GM19328 (cell line): ENCODE measurements around the gene VCL.
"Not testable (repeated sequence)": the region's sequence is repeated elsewhere in the genome, so short reads cannot be mapped to it uniquely, and the experiment has no call there.

Experiments used
- ATAC-seq: cut with Tn5 transposase; IDR thresholded peaks from one replicate; pipeline ENCODE4 v1.9.1; 2021; ENCODE audit warnings: mild to moderate bottlenecking, moderate library complexity; ENCODE audit not compliant: unreplicated experiment

Gene VCL

DNA sequence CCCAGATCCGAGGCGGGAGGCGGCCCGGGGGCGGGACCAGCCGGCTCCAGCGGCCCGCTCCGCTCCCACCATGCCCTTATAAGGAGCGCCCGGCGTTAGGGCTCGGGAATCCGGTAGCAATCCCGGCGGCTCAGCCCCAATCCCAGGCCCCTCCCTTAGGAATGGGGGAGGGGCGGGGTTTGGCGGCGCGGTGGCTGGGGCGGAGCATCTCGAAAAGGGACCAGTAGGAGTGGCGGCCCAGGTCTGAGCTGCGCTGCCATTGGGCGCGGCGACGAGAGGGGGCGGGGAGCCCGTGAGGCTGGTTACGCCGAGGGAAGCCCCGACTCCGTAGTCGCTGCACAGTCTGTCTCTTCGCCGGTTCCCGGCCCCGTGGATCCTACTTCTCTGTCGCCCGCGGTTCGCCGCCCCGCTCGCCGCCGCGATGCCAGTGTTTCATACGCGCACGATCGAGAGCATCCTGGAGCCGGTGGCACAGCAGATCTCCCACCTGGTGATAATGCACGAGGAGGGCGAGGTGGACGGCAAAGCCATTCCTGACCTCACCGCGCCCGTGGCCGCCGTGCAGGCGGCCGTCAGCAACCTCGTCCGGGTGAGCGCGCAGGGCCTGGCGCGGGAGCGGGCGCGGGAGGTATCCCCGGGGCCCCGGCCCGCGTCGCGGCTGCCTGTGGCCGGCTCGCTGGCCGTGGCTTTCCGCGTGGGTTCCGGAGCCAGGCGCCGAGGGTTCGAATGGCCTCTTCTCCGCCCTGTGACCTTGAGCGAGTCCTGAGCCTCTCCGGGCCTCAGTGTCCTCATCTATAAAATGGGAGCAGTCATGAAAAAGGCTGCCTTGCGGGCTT, at the start of gene VCL:
VCL (plus strand) TSS at position 330 of the 836 bp plus-strand sequence; CDS start at position 422, 92 bp downstream.
- ATAC-seq = peak; percentile 99

DNA sequence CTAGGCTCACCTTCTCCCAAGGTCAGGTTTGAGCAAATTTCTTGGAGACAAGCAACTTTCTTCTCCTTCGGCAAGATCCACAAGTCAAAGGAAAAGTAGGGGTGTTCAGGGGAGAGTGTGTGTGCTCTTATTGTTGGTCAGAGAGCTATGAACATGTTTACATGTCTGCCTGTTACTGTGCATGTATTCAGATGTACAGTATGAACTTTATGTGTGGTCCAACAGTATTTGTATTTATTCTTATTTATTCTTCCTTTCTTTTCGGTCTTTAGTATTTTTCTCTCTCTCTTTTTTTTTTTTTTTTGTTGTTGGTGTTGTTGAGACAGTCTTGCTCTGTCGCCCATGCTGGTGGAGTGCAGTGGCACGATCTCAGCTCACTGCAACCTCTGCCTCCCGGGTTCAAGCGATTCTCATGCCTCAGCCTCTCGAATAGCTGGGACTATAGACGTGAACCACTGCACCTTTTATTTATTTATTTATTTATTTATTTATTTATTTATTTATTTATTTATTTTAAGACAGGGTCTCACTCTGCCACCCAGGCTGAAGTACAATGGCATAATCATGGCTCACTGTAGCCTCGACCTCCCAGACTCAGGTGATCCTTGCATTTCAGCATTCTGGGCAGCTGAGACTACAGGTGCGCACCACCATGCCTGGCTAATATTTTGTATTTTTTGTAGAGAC, 48.8 kb upstream of the VCL start:
- ATAC-seq = no peak

DNA sequence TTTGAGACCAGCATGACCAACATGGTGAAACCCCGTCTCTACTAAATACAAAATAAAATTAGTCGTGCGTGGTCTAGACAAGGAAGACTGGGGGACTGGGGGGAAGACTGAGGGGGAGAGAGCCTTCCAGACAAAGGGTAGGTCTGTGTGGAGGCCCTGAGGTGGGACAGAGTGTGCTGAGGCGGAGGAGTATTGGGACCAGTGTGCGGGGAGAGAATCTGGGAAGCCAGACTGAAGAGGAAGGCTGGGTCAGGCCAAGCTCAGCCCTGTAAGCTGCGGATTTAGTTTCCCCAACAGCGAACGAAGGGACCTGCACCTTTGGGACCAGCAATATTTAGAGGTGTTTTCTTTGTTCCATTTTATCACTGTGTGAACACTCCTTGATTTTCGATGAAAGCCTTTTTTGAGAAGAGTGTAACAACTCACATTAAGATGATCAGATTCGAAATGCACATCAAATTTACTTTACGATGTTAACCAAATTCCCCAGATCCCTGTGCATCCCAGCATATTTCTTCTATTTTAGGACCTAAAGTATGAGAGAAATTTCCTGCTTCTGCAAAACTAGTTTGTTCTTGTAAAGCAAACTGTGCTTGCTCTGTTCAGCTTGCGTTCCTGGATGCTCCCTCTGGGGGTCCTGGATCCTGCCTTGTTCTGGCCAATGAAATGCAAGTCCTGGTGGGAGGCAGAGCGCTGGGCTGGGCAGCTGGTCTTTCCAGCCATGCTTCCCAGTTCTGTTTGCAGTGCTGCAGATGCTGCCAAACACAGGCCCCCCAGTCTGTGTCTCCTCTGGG, 47.6 kb upstream of the VCL start:
- ATAC-seq = no peak

DNA sequence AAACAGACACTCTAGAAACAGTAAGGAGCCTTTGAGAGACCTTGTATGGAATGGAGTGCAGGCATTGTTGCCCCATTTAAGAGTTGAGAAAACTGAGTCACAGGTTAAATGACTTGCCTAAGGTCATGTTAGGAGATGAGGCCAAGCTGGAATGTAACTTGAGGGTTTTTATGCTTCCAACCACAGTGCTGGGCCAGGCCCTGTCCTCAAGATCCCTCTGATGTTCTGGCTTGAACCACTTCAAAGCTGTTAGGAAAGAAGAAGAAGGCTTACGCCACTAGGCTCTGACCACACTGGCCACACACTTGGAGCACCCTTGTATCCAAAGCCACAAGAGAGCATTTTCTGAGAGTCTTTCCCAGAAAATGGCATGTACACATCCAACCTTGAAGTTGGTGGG, 44.3 kb upstream of the VCL start:
- no peak for ATAC-seq

DNA sequence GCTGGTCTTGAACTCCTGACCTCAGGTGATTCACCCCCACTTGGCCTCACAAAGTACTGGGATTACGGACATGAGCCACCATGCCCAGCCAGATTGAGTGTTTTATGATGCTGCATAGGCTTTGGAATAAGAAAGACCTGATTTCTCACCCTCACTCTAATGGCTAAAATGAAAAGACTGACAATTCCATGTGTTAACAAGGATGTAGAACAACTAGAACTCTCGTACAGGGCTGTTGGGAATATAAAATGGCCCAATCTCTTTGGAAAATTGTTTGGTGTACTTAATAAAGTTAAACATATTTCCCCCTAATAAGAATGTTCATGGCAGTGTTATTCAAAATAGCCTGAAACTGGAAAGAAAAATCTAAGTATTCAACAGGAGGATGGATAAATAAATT, 43.2 kb upstream of the VCL start:
- no peak for ATAC-seq

DNA sequence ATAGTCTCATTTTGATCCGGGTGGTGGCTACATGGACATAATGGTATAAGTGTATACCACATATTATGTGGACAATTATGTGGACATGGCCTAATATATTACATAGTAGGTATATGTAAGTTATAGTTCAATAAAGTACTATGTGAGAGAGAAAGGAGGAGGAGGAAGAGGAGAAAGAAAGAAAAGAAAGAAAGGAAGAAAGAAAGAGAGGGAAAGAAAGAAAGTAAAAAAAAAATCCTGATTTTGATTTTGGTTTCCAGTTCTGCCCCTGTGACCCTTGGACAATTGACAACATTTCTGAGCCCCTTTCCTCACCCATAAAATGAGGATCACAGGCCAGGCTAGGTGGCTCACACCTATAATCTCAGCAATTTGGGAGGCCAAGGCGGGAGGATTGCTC, 42.2 kb upstream of the VCL start:
- no peak for ATAC-seq

DNA sequence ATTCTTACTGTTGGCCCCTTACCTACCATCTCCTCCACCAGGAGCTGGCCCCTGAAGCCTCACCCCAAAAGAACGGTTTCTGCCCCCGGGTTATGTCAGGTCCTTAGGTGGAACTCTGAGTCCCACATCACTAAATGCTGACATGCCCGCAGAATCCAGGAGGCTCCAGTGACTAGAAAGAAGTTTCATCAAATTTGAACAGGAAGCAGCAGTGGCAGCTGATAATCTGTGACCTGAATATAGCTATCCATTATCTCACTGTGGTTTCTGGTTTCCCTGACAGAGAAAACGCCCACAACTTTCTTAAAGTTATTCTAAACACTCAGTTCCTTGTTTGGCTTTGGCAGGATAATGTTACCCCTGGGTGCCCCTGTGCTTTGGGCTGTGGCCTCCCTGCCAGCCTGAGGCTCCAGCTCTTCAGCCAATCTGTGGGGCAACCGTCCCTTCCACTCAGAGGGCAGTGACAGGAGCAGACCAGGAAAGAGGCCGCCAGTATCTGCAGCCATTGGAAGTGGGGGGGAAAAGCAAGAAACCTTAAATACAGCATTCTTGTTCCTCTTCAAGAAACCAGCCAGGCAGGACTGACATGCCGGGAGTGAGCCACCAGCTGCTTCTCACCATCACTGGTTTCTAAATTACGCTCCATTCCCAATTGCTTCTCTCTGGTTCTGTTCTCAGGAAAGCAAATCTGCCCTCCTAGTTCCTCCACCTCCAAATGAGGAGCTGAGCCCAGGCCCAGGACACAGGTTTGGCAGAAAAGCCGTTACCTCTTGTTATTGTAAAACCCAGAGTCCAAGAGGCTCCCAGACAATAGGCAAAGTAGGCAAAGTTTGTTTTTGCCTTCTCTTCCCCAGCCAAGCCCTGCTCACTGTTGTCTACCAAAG, 41.2 kb upstream of the VCL start:
- ATAC-seq = peak; percentile 50

DNA sequence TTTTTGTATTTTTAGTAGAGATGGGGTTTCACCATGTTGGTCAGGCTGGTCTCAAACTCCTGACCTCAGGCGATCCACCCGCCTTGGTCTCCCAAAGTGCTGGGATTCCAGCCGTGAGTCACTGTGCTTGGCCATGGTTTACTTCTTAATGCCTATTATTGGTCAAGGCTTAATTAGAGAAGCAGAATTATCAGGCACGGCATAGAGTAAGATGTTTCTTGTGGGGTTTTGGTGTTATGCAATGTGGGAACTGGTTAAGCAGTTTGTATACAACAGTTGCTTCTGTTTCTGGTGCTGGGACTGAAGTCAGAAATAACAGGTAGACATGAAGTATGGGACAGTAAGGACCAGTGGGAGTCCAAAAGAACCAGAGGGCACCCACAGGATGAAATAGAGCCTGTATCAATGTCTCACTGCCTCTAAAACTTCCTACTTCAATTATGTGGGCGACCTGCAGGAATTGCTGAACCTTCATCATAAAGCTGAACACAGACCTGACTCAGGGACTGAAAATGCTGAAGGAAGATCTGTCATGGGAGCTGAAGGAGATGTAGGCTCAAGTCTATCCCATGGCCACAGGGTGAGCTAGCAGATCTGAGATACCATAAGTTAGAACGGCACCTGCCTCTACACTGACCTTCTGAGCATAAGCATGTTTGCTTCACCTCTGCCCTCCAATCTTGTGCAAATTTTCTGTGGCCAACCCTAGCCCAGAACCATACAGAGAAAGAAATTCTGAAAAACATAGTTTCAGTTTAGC, 38.3 kb upstream of the VCL start:
- ATAC-seq = no peak

DNA sequence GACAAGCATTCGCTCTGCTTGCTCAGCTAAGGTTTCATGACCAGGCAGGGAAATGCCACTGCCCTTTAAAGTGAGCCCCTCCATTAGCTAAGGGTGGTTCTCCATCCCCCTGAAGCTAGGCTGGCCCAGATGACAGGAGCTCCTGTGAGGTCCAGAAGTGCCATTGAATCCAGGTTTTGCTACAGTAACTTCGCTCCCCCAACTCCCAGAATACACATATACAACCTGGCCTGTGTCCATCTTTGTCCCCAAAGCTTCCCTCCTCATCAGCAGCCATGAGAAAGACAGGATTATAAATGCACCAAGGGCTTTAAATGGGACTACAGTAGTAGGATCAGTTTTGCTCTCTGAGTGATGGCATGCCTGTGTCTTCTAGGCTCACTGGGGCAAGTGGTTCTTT, 35.5 kb upstream of the VCL start:
- no peak for ATAC-seq

DNA sequence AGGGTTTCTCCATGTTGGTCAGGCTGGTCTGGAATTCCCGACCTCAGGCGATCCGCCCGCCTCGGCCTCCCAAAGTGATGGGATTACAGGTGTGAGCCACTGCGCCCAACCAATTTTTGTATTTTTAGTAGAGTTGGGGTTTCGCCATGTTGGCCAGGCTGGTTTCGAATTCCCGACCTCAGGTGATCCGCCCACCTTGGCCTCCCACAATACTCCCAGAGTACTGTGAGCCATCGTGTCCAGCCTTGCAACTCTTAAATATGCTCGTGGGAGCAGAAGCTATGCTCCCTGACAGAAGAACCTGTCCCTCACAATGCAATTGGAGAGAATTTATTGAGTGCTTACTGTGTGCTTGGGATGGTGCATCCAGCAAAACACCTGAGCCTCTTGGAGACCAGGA, 34.4 kb upstream of the VCL start:
- not testable (repeated sequence) for ATAC-seq

DNA sequence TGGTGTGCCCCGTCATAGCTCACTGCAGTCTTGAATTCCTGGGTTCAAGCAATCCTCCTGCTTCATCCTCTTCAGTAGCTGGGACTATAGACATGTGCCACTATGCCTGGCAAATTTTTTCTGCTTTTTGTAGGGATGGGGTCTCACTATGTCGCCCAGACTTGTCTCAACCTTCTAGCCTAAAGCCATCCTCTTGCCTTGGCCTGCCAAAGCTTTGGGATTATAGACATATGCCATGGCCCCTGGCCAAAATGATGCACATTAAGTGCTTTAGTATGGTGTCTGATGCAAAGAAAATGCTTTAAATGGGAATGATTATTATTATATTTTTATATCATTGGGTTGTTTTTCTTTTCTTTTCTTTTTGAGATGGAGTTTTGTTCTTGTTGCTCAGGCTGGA, 33.2 kb upstream of the VCL start:
- no peak for ATAC-seq

DNA sequence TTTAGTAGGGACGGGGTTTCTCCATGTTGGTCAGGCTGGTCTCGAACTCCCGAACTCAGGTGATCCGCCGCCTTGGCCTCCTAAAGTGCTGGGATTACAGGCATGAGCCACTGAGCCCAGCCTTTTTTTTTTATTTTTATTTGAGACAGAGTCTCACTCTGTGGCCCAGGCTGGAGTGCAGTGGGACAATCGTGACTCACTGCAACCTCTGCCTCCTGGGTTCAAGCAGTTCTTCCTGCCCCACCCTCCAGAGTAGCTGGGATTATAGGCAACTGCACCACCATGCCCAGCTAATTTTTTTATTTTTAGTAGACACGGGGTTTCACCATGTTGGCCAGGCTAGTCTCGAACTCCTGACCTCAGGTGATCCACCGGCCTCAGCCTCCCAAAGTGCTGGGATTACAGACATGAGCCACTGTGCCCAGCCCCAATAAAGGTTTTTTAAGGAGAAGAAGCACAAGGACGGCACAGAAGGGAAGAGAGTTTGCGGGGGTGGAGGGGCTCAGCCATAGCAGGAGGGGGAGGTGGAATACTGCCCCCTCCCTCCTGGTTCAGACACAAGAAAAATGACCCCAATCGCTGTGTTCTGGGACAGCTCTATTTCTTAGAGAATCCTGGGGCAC, 32.5 kb upstream of the VCL start:
- ATAC-seq = not testable (repeated sequence)

DNA sequence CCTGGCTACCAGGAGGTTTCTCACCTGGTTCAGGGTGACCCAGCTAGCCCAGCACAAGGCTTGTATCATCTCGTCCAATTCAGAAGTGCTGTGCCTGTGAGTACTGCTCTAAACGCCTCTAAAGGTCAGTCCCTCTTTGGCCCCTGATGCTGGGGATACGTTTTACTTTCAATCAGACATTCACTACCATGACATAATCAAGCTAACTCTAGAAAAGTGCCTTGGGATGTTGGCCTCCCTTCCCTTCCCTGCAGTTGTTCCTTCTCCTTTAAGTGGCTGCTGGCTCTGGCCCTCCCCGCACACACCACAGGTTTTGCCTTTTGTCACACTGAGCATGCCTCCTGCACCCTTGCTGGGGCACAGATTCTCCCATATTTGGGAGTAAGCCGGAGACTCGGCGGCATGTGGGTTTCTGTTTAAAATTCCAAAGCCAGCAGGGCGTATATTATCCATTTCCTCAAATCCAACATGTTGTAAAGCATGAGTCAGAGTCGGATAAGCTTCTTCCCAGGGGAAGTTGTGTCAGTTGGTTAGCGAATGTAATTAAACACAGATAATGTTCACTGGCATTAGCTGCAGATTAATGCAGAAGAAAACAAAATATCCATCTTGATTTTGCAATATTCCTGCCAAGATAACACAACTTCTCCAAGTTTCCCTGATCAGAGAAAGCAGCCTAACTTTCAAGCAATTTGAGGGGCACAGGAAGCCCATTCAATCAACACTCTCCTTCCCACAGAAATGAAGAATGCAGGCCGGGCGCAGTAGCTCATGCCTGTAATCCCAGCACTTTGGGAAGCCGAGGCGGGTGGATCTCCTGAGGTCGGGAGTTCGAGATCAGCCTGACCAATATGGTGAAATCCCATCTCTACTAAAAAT, 31.8 kb upstream of the VCL start:
- no peak for ATAC-seq

DNA sequence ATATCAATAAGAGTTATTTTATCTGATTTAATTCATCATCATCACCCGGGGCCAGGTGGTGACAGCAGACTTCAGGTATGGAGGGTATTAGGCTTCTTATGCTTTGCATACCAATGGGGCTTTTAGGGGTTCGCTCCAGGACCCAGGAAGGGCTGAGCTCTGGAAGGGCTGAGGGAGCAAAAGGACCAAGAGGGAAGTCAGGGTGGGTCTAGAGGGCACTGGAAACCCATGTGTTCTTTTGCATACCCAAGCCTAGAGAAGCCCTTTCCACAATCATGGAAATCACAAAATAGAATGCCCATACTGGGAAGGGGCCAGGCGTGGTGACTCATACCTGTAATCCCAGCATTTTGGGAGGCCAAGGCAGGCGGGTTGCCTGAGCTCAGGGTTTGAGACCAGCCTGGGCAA, 30.9 kb upstream of the VCL start:
- no peak for ATAC-seq

DNA sequence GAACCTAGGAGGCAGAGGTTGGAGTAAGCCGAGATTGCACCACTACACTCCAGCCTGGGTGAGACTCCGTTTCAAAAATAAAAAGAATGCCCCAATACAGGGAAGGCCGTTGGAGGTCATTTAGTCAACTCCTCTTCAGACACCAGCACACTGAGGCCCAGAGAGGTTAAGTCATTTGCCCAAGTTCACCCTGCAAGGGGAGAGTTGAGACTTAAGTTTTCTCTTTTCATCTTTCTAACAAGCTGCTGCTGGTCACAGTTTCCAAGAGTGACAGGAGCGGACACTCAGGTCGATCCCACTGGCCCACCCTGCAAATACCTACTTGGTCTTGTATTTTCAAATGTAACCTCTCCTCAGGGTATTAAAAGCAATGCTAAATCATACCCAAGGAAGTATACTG, 30.4 kb upstream of the VCL start:
- ATAC-seq = no peak

DNA sequence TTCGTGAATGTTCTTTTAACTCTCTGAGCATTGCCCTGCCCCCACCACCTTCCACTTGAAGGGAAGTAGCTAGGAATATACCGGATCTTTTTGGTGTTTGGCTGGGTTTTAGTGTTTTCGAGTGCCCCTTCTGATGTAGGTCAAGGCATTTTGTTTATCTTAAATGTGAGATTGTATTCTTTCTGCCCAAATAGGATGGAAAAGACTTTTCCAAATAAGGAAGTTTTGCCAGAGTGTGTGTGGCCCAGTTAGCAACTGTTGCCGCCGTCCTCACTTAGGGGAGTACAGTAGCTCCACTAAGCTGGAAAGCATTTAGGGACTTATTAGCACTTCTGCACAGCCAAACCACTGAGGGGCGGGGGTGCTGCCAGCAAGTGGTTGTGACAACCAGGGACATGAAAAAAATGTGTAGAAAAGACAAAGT, 29.8 kb upstream of the VCL start:
- ATAC-seq = no peak

DNA sequence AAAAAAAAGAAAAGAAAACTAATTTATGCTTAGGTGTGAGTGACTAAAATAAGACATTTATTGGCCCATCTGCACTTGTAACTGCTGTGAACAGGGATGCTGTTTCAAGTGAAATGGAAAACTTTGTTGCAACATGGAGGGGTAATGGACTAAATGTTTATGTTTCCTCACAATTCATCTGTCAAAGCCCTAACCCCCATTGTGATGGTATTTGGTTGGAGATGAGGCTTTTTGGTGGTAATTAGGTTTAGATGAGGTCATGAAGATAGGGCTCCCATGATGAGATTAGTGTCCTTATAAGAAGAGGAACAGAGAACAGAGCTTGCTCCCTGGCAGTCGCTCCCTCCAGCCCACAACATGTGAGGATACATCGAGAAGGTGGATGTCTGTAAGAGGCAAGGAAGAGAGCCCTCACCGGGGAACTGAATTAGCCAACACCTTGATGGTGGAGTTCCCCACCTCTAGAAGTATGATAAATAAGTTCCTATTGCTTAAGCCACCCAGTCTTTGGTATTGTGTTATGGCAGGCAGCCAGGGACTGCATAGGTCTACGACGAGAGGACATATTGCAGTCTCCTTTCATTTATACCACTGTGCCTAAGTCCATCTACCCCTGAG, 28.6 kb upstream of the VCL start:
- no peak for ATAC-seq

DNA sequence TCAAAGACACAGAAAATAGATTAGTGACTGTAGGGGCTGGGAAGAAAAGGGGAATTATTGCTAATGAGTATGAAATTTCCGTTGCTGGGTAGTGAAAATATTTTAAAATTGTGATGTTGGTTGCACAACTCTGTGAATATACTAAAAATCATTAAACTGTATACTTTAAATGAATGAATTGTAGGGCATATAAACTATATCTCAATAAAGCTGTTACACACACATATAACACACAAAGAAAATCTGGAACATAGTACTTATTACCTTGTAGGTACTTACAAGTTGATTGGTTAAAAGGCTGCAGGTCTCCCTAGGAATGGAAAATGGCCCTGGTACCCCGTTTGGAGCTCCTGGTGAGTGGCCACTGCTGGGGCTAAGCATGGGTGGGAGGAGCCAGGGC, 27.1 kb upstream of the VCL start:
- ATAC-seq = no peak
